Stimulated activated CD4-positive, alpha-beta T cell treated with anti-CD3 and anti-CD28 coated beads, TNF-alpha, amount 100 ng/mL, for 48 hours (primary cell): Measurements from ENCODE around the gene GRIK1.

Experiments used
- DNase-seq, 3 donors: peaks; one replicate each; pipeline ENCODE4 v3.0.0-alpha.2; 2020; ENCODE audit warnings: low read depth in 3 of 3

Gene GRIK1

DNA sequence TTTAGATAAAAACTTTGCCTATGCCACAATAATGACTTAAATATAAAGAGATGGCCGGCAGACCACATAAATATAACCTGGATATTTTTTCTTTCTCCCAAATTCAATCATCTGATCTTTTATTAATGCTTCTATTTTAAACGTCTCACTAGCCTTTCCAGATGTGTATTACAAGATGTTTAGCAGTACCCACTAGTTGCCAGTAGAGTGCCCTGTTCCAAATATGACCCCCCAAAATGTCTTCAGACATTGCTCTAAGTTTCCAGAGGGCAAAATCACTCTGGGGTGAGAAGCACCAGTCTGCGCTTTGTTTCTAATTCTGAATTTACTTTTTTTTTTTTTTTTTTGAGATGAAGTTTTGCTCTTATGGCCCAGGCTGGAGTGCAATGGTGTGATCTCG, 268.1 kb downstream of the GRIK1 start:
- DNase-seq = no peak

DNA sequence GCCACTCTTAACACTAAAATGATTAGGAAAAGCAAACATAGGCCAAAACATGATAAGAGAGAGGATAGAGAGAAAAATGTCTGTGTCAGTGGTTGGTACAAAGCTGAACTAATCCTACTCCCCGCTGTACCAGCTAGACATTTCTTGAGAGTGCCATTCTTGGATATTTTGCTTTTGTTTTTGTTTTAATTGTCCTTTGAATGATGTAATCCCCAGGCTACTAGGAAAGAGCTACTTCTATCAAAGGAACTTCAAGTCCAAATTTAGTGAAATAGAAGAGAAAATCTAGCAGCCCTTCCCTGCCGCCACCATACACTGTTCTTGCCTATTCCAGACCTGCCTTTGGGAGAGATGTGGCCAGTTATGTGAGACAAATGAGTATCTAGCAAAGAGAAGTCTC, 269.6 kb downstream of the GRIK1 start:
- DNase-seq = no peak

DNA sequence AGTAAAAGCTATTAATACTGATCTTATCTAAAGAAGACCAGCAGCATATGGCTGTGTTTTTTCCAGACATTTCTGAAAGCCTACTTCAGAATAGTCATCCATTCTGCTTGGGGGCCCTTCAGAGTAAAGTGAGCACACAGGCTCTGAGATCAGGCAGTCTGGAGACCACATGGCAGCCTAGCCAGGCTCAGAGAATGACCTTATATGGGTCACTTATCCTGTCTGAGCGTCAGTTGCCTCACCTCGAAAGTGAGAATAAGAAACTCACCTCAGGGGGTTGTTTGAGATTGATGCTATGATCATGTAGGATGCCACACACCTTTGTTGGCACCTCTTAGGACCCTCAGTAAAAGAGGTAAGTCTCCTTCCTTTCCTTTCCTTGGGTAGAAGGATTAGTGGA, 270.4 kb downstream of the GRIK1 start:
- DNase-seq = no peak

DNA sequence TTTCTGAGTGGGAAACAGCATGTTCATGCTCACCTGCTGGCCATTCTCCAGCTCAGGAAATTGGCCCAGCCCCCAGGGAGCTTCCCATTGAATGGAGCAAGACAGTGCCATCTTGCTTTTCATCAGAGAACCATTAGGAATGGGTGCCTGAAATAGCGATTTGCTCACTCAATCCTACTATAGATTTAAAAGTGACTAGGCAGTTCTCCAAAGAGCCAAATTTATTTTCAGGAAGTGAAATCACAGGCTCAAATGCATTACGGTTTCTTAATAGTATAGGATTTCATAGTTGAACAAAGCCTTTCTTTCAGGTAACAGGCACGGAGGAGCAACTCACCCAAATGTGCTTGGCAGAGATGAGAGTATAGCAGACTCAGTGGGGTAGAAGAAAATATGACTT, 272.1 kb downstream of the GRIK1 start:
- DNase-seq = no peak

DNA sequence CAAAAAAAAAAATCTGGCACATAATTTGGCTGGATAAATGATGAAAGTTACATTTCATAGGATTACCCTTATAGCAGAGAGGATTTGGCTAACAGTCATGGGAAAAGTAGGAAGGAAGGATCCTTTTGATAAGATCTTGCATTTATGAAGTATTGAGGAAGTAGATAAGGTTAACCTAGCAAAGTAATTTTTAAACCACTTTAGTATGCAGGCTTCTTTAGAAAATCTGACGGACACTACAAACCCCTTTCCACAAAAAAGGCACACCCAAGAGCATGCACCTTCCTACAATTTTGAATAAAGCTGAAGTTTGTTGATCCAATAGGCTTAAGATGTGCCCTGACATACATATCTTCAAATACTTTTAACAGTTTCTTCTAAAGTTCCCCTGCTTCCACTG, 275.2 kb downstream of the GRIK1 start:
- no peak for DNase-seq

DNA sequence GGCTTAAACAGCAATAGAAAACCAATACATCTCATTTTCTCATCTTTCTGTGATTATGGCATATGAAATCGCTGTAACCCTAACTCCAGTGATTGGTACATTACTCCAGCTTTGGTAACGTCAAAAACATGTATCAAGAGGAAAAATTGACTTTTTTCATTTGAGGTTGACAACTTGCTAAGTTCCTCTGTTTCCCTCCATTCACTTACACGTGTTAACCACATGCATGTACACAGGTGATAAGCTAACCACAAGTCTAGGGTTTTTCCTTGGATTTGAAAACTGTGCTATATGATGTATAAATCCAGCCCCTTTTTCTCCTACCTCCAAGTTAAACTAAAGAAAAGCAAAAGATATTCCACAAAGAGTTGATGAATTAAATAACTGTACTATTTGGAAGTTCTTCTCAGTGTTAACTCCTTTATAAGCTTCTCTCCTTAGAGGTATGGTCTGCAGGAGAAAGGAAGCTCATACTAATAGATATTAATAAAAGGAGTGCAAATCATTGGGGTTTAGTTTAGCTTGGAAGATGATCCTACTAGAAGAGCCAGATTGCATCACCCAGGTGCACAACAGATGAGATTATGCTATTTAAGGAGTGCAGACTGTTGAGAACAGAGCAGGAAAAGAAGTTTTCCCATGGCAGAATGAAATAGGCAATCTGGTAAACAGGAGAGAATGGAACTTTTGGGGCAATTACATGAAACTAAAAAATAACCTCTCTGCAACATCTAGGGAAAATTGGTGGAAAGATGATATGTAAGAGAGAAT, 277.9 kb downstream of the GRIK1 start:
- DNase-seq = no peak

GRCh38 chr21:29660047-29660720, 279.6 kb downstream of the GRIK1 start:
- DNase-seq = no peak

DNA sequence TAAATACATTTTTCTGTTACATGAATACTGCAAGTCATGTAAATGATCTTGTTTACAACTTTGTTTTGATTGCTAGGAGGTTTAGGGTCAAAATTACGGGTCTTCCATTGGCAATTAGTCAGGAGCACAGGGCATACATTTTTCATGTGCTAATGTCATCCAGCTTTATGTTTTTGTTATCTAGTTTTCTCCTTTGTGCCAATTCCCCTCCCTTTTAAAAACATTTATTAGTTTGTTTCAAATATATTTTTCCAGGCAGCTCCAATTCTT, 280.9 kb downstream of the GRIK1 start:
- no peak for DNase-seq

DNA sequence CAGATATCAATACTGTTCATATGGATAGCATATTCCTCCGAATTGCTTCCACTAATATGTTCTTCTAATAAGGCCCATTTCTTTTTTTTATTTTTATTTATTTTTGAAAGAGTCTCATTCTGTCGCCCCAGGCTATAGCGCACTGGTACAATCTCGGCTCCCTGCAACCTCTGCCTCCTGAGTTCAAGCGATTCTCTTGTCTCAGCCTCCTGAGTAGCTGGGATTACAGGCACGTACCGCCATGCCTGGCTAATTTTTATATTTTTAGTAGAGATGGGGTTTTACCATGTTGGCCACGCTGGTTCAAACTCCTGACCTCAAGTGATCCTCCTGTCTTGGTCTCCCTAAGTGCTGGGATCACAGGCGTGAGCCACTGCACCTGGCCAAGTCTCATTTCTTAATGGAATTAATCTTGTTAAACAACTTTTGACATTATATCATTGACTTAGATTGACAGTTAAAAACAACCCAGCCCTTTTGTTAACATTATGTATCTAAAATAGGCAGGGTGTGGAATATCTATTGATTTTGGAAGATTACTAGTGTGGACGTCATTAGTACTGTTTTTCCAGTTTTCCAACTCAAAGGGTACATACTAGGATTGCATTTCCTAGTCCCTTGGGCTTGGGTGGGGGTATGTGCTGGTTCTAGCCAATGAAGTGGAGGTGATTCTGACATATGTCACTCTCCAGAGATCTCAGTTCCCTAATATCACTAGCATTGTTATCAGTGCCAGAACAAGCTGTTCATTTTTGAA, 281.4 kb downstream of the GRIK1 start:
- no peak for DNase-seq

- DNase-seq = no peak
Observed at GRCh38 chr21:29657240-29657989, 282.4 kb downstream of the GRIK1 start.

DNA sequence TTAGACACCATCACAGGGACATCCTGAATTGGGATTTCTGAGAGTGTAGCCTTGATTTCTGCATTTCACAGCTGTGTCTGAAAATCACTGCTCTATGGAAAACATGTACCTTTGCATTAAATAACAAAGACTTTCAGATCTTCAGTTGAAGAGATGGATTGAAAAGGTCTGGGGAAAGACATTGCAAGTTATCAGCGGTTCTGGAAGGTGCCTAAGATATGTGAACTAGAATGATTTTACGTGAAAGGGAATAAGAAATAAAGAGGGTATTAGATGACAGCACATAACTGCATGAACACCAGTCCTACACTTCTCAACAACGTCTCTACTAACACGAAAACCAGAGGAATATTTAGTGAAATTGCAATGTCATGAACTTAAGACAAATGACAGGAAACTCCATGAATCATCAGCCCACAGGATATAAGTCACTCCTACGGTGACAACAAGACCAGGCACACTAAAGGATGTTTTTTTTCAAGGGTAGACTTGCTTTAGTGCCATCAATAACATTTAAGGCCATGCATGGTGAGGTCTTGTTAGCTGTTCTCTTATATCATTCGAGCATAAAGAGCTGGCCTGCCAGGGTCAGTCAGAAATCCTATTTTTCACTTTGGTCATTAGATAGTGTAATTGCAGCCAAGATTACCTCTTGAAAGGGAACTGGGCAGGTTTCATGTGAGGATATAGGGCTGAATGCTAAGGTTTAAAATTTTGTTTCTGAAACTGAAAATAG, 283.1 kb downstream of the GRIK1 start:
- peak in 1 of 3 donors; percentile 5 for DNase-seq

- no peak for DNase-seq
Observed at GRCh38 chr21:29655577-29655976, 284.2 kb downstream of the GRIK1 start.

DNA sequence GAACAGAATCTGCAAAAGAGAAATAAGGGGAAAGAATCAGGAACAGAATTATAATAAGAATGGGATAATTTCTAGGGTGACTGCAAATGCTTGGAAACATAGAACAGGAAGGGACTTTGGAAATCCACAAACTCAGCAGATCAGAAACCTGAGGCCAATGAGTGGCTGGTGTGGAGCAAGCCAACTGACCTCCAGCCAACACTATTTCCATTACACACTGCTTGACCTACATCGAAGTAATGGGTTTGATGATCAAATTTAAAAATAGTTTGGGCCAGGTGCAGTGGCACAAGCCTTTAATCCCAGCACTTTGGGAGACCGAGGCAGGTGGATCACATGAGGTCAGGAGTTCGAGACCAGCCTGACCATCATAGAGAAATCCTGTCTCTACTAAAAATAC, 284.9 kb downstream of the GRIK1 start:
- DNase-seq = no peak

DNA sequence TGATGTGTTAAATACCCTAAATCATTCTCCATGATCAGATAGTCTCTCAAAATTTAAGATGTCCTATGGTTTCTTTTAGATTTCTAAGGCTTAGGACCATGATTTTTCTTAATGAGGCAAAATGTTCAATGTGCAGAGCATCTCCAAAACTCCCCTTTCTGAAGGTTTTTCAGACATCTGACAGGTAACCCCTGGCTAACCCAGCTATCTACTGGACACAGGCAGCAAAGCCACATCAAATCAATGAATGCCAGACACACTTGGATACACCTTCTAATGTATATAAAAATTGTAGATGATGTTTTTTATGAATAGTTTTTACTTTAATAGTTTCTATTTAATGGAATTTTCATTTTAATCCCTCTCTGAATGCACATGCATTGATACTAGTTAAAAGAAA, 285.6 kb downstream of the GRIK1 start:
- no peak for DNase-seq

GRCh38 chr21:29650523-29651022, 289.2 kb downstream of the GRIK1 start:
- no peak for DNase-seq

GRCh38 chr21:29649406-29649814, 290.4 kb downstream of the GRIK1 start:
- no peak for DNase-seq

GRCh38 chr21:29648710-29649240, 291.0 kb downstream of the GRIK1 start:
- DNase-seq = no peak

DNA sequence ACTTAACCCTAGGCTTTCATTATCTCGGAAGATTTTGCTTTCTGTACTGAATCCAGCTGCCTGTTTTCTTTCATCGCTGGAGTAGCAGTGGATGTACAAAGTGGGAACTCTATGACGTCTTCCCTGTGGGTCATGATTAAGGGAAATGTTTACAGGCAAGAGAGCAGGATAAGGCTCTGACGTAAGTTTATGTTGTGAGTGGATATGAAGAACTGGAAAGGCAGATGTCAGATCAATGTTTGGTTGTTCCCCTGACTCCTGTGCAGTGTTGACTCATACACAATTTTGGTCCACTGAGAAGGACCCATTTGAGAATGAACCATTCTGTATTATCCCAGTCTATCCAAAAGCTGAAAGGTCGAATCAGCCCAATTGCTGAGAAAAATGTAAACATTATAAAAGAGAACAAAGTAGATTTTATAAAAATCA, 292.4 kb downstream of the GRIK1 start:
- DNase-seq = no peak

GRCh38 chr21:29645666-29646553, 293.9 kb downstream of the GRIK1 start:
- DNase-seq = no peak

GRCh38 chr21:29643289-29643688, 296.5 kb downstream of the GRIK1 start:
- no peak for DNase-seq
